BJ (cell line): ENCODE measurements around the gene ZSWIM1. TPM values are rescaled to one million over a fixed set of nuclear protein-coding genes. Genes with fewer than 3 reads are reported as not detected.

ENCODE experiments used
- CTCF ChIA-PET: fragments of 350-600 bp; formaldehyde crosslinking; extraction: SDS; loops from one replicate; lab custom pipeline; 2021; ENCODE audit warnings: antibody characterized with exemption, inconsistent platforms; lab: Yijun Ruan, JAX
- POLR2A ChIA-PET: fragments of 300-600 bp; sonication (Branson Sonifier 250); formaldehyde crosslinking; extraction: SDS; loops from one replicate; lab custom pipeline; 2021; ENCODE audit warnings: antibody characterized with exemption; lab: Charles Lee
- DNase-seq: peaks from one replicate; pipeline ENCODE4 v3.0.0-alpha.2; 2011; ENCODE audit warnings: low read depth
- H3K27me3 ChIP-seq: 2 replicates; pipeline ENCODE4 v1.6.0; 2011; ENCODE audit warnings: low read length; ENCODE audit not compliant: control insufficient read depth, insufficient read depth
- H3K36me3 ChIP-seq: 2 replicates; pipeline ENCODE4 v1.5.1; 2011; ENCODE audit warnings: low read length; ENCODE audit not compliant: control insufficient read depth, insufficient read depth
- H3K4me3 ChIP-seq: 2 replicates; pipeline ENCODE4 v1.5.1; 2011; ENCODE audit warnings: low read depth, mild to moderate bottlenecking, control low read depth, low read length
- polyA plus RNA-seq: library from polyadenylated mRNA; depleted of rRNA; stranded (reverse); fragments of >200 nt; gene quantifications from 2 replicates; pipeline ENCODE4 v1.2.3, GENCODE V29; 2011; rRNA removed
- TF ChIP-seq, protein P1 (sequence below): IDR thresholded peaks from 2 replicates; pipeline ENCODE4 v1.5.1; 2011; ENCODE audit warnings: low read depth, mild to moderate bottlenecking, control low read depth, inconsistent platforms, low read length, moderate library complexity; ENCODE audit not compliant: insufficient read depth

The ZSWIM1 gene
- polyA plus RNA-seq, 1 experiment = 6.0 TPM

DNA sequence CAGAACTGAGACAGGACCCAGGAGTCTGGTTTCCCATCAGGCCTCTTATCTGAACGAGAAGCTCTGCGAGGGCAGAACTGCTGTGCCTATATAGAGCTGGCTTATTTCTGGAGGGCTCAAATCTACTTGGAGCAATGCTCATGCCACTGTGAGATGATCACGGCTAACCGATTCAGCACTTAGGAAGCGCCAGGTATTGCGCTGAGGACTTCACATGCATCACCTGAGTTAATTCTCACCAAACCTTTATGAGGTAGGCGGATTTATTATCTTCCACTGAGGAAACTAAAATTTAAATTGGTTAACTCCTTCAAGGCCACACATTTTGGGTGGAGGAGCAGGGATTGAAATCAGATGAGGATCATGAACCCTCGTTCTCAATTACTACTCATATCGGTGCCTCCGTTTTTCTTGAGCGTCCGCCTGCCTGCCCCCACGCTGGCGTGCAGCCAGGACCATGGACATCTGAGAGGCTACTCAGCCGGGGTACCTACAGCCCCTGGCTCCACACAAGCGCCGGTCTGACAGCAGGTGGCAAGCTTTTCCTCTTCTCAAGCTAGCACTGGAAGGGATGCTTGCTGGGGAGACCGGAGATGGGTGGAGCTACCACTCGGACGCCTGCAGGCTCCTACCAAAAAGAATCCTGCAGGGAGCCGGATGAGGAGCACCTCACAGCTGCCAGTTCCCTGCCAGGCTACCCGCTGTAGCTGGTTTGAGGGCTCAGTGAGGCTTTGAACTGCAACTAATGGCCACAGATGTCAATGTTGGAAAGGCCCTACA is 52.4 kb downstream of the ZSWIM1 start:
- POLR2A ChIA-PET = interaction anchor here (0.6 to 0.7 kb wide), 2 partner anchors 14 to 15 kb away, joined by 3 to 6 read pairs; no protein-coding TSS in a partner anchor
- no peak for DNase-seq
- H3K4me3 ChIP-seq = peak overlapping the region; percentile 63
- H3K27me3 ChIP-seq = no peaks in the 10 kb centered on the region
- H3K36me3 ChIP-seq = peaks cover 2% of the 10 kb centered on the region
- TF ChIP-seq, protein P1, sequence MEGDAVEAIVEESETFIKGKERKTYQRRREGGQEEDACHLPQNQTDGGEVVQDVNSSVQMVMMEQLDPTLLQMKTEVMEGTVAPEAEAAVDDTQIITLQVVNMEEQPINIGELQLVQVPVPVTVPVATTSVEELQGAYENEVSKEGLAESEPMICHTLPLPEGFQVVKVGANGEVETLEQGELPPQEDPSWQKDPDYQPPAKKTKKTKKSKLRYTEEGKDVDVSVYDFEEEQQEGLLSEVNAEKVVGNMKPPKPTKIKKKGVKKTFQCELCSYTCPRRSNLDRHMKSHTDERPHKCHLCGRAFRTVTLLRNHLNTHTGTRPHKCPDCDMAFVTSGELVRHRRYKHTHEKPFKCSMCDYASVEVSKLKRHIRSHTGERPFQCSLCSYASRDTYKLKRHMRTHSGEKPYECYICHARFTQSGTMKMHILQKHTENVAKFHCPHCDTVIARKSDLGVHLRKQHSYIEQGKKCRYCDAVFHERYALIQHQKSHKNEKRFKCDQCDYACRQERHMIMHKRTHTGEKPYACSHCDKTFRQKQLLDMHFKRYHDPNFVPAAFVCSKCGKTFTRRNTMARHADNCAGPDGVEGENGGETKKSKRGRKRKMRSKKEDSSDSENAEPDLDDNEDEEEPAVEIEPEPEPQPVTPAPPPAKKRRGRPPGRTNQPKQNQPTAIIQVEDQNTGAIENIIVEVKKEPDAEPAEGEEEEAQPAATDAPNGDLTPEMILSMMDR = no peak; the same call in 1 of the 2 replicates
- CTCF ChIA-PET = interaction anchor here (0.6 to 2.6 kb wide), 5 partner anchors 36 to 1266 kb away, joined by 3 to 11 read pairs (median 8); no protein-coding TSS in a partner anchor

DNA sequence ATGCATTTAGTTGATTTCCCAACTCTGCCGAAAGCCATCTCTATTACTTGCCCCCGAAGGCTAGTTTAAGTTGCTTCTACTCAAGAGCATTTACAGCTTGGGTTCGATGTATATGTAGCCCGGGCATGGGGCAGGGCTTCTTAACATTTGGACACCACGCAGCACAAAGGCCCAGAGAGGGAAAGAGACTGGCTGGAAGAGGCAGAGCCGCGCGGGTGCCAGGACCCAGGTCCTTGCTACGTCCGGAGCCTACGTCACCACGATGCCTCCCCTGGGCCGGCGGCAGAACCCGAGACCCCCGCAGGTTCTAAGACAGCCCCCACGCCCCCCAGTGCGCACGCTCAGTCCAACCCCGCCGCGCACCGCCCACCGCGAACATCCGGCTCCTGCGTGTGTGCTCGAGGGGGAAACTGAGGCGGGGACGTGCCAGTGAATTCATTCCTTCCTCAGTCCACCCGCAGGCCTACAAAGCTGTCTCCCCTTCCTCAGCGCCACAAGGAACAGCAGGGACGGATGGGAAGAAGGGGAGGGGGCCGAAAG is 53.1 kb downstream of the ZSWIM1 start:
- DNase-seq = no peak
- Histone ChIP-seq H3K27me3 (no peaks in the 10 kb centered on the region), H3K36me3 (peaks cover 9% of the 10 kb centered on the region), H3K4me3 (peak overlapping the region; percentile 63)
- ChIA-PET POLR2A (no interaction called here), CTCF (interaction anchor here (0.6 to 2.6 kb wide), 6 partner anchors 35 to 1744 kb away, joined by 3 to 11 read pairs (median 8); no protein-coding TSS in a partner anchor)
- TF ChIP-seq, protein P1 = no peak

Other genes with a start within 250 kb of the ZSWIM1 start
- gene WFDC9, start 249.9 kb upstream of the ZSWIM1 start, polyA plus RNA-seq = not detected in 2 replicates
- gene WFDC11, start 211.0 kb upstream of the ZSWIM1 start, polyA plus RNA-seq = not detected in 2 replicates
- not detected in 2 replicates for gene WFDC13, start 179.2 kb upstream of the ZSWIM1 start, polyA plus RNA-seq
- gene WFDC10B, start 176.2 kb upstream of the ZSWIM1 start, polyA plus RNA-seq = not detected in 2 replicates
- gene SPINT4, start 158.9 kb upstream of the ZSWIM1 start, polyA plus RNA-seq = not detected in 2 replicates
- 0.71 and 0.78 TPM in 2 replicates for gene WFDC3, start 89.3 kb upstream of the ZSWIM1 start, polyA plus RNA-seq
- 35.6 and 44.8 TPM in 2 replicates for gene DNTTIP1, start 89.3 kb upstream of the ZSWIM1 start, polyA plus RNA-seq
- 70.6 and 90.8 TPM in 2 replicates for gene UBE2C, start 68.6 kb upstream of the ZSWIM1 start, polyA plus RNA-seq
- gene TNNC2, start 53.9 kb upstream of the ZSWIM1 start, polyA plus RNA-seq = 0.60 and 0.81 TPM in 2 replicates
- gene SNX21, start 47.4 kb upstream of the ZSWIM1 start, polyA plus RNA-seq = 13.6 and 17.8 TPM in 2 replicates
- 34.3 and 49.9 TPM in 2 replicates for gene ACOT8, start 23.8 kb upstream of the ZSWIM1 start, polyA plus RNA-seq
- gene ZSWIM3, start 23.6 kb upstream of the ZSWIM1 start, polyA plus RNA-seq = 3.7 and 4.5 TPM in 2 replicates
- 0.59 and 0.66 TPM in 2 replicates for gene SPATA25, start 6.4 kb downstream of the ZSWIM1 start, polyA plus RNA-seq
- gene NEURL2, start 10.0 kb downstream of the ZSWIM1 start, polyA plus RNA-seq = 2.1 and 4.3 TPM in 2 replicates
- gene CTSA, start 10.1 kb downstream of the ZSWIM1 start, polyA plus RNA-seq = 286 and 408 TPM in 2 replicates
- gene PLTP, start 30.9 kb downstream of the ZSWIM1 start, polyA plus RNA-seq = 11.3 and 22.0 TPM in 2 replicates
- 12.7 and 20.9 TPM in 2 replicates for gene PCIF1, start 53.5 kb downstream of the ZSWIM1 start, polyA plus RNA-seq
- 4.5 and 9.9 TPM in 2 replicates for gene ZNF335, start 91.0 kb downstream of the ZSWIM1 start, polyA plus RNA-seq
- not detected in 2 replicates for gene MMP9, start 127.7 kb downstream of the ZSWIM1 start, polyA plus RNA-seq
- 0.61 and 0.70 TPM in 2 replicates for gene SLC12A5, start 148.0 kb downstream of the ZSWIM1 start, polyA plus RNA-seq
- 19.0 and 19.9 TPM in 2 replicates for gene NCOA5, start 208.7 kb downstream of the ZSWIM1 start, polyA plus RNA-seq
- 7.5 and 11.6 TPM in 2 replicates for gene CD40, start 237.1 kb downstream of the ZSWIM1 start, polyA plus RNA-seq